ENCODE measurements around the gene NR3C2. TPM values are rescaled to one million over a fixed set of nuclear protein-coding genes. Genes with fewer than 3 reads are reported as not detected.

NR3C2 gene
- total RNA-seq, 1 experiment from 2014 or later: 2.8 TPM

DNA sequence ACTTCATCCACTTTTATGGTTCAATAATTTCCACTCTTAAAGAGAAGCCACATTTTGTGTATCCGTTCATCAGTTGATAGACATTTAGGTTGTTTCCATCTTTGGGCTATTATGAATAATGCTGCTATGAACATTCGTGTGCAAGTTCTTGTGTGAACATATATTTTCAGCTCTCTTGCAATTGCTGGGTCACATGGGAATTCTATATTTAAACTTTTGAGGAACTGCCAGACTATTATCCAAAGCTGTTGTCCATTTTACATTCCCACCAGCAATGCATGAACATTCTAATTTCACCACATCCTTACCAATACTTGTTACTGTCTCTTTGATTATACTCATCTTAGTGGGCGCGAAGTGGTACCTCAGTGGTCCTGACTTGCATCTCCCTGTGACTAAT lies 61.9 kb downstream of the NR3C2 start:
- no peaks in the 10 kb centered on the region for H4K20me1 ChIP-seq (ENCODE audit: low read length)
- no peaks in the 10 kb centered on the region for H3K9me3 ChIP-seq (ENCODE audit: low read length)
- no peaks in the 10 kb centered on the region for H3K27me3 ChIP-seq (ENCODE audit: low read length)
- no peak overlapping the region for H3K4me3 ChIP-seq (ENCODE audit: low read length)
- H3K36me3 ChIP-seq (ENCODE audit: low read depth, low read length): no peaks in the 10 kb centered on the region
- H2AFZ ChIP-seq (ENCODE audit: low read length): no peak overlapping the region
- H3K9me2 ChIP-seq (replicated peaks; ENCODE audit: low read length): no peaks in the 10 kb centered on the region
- no peak overlapping the region for H3K9ac ChIP-seq (ENCODE audit: low read length)
- intact Hi-C loops (cut with micrococcal nuclease): no loop called here
- H3K4me2 ChIP-seq (ENCODE audit: low read length): no peak overlapping the region
- no peaks in the 10 kb centered on the region for H3F3A ChIP-seq (ENCODE audit: low read length, unreplicated experiment)
- no TSS peak for BruUV-seq (replicated peaks)
- no peaks in the 10 kb centered on the region for H3K79me2 ChIP-seq (ENCODE audit: low read length)
- POLR2A ChIA-PET (ENCODE audit: unreplicated experiment): no interaction called here
- CTCF ChIA-PET: no interaction called here
- ATAC-seq (no peak), DNase-seq (no peak)
- no peak for TF ChIP-seq EZH2 (IDR thresholded peaks at IDR 0.05; ENCODE audit: low read length, unreplicated experiment)
- no peak for TF ChIP-seq CTCF (conservative IDR thresholded peaks at IDR 0.05; ENCODE audit: low read depth, low read length)
- TF ChIP-seq EZH2phosphoT487 (IDR thresholded peaks at IDR 0.05; ENCODE audit: borderline replicate concordance, low read length): no peak
- H3K4me1 ChIP-seq (ENCODE audit: insufficient read depth, low read length): peaks cover 10% of the 10 kb centered on the region
- H3K27ac ChIP-seq (ENCODE audit: low read length): no peak overlapping the region

DNA sequence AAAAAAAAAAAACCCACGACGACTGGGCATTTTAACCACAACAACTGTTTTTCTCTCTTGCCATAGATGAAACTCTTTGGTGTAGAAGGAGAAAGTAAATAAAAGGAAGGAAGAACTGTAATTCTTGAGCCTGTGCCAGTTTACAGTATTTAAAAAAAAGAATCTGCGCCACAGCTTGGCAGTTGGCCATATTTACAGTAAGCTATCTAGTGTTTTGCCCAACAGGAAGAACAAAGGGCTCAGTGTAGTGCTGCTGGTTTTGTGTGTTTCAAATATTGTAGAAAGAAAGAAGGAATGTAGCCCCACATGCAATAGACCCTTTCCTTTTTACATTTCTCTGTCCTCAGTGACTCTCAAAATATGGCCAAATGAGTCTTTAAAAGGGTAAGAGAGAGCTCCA lies 66.1 kb downstream of the NR3C2 start:
- TF ChIP-seq EZH2phosphoT487 (IDR thresholded peaks at IDR 0.05; ENCODE audit: borderline replicate concordance, low read length): no peak
- no peak for TF ChIP-seq EZH2 (IDR thresholded peaks at IDR 0.05; ENCODE audit: low read length, unreplicated experiment)
- TF ChIP-seq CTCF (conservative IDR thresholded peaks at IDR 0.05; ENCODE audit: low read depth, low read length): no peak
- peak overlapping the region; percentile 50 for H3K4me2 ChIP-seq (ENCODE audit: low read length)
- H3K9me2 ChIP-seq (replicated peaks; ENCODE audit: low read length): no peaks in the 10 kb centered on the region
- H2AFZ ChIP-seq (ENCODE audit: low read length): no peak overlapping the region
- H3K4me1 ChIP-seq (ENCODE audit: insufficient read depth, low read length): peaks cover 10% of the 10 kb centered on the region
- peak overlapping the region; percentile 27 for H3K4me3 ChIP-seq (ENCODE audit: low read length)
- no peaks in the 10 kb centered on the region for H4K20me1 ChIP-seq (ENCODE audit: low read length)
- H3K27ac ChIP-seq (ENCODE audit: low read length): peak overlapping the region; percentile 44
- H3K9me3 ChIP-seq (ENCODE audit: low read length): no peaks in the 10 kb centered on the region
- no peaks in the 10 kb centered on the region for H3F3A ChIP-seq (ENCODE audit: low read length, unreplicated experiment)
- BruUV-seq (replicated peaks): no TSS peak
- intact Hi-C loops (cut with micrococcal nuclease): no loop called here
- ATAC-seq (peak; percentile 84), DNase-seq (peak; percentile 85)
- CTCF ChIA-PET: no interaction called here
- POLR2A ChIA-PET (ENCODE audit: unreplicated experiment): no interaction called here
- H3K27me3 ChIP-seq (ENCODE audit: low read length): no peaks in the 10 kb centered on the region
- no peaks in the 10 kb centered on the region for H3K36me3 ChIP-seq (ENCODE audit: low read depth, low read length)
- H3K9ac ChIP-seq (ENCODE audit: low read length): no peak overlapping the region
- no peaks in the 10 kb centered on the region for H3K79me2 ChIP-seq (ENCODE audit: low read length)

GRCh38 chr4:148375584-148375983 lies 66.6 kb downstream of the NR3C2 start:
- TF ChIP-seq EZH2 (IDR thresholded peaks at IDR 0.05; ENCODE audit: low read length, unreplicated experiment) (no peak), EZH2phosphoT487 (IDR thresholded peaks at IDR 0.05; ENCODE audit: borderline replicate concordance, low read length) (no peak), CTCF (conservative IDR thresholded peaks at IDR 0.05; ENCODE audit: low read depth, low read length) (no peak)
- no peaks in the 10 kb centered on the region for H3K9me3 ChIP-seq (ENCODE audit: low read length)
- intact Hi-C loops (cut with micrococcal nuclease): no loop called here
- no peaks in the 10 kb centered on the region for H3K79me2 ChIP-seq (ENCODE audit: low read length)
- peaks cover 10% of the 10 kb centered on the region for H3K4me1 ChIP-seq (ENCODE audit: insufficient read depth, low read length)
- H3K36me3 ChIP-seq (ENCODE audit: low read depth, low read length): no peaks in the 10 kb centered on the region
- ChIA-PET CTCF (no interaction called here), POLR2A (ENCODE audit: unreplicated experiment) (no interaction called here)
- ATAC-seq: no peak
- BruUV-seq (replicated peaks): no TSS peak
- H4K20me1 ChIP-seq (ENCODE audit: low read length): no peaks in the 10 kb centered on the region
- no peaks in the 10 kb centered on the region for H3F3A ChIP-seq (ENCODE audit: low read length, unreplicated experiment)
- no peak overlapping the region for H3K9ac ChIP-seq (ENCODE audit: low read length)
- peak overlapping the region; percentile 27 for H3K4me3 ChIP-seq (ENCODE audit: low read length)
- H3K27me3 ChIP-seq (ENCODE audit: low read length): no peaks in the 10 kb centered on the region
- H3K27ac ChIP-seq (ENCODE audit: low read length): no peak overlapping the region
- H3K9me2 ChIP-seq (replicated peaks; ENCODE audit: low read length): no peaks in the 10 kb centered on the region
- no peak overlapping the region for H2AFZ ChIP-seq (ENCODE audit: low read length)
- peak overlapping the region; percentile 50 for H3K4me2 ChIP-seq (ENCODE audit: low read length)
- DNase-seq: no peak
